CD4-positive, alpha-beta T cell (primary cell): ENCODE data around the gene DEPDC5. TPM values are rescaled to one million over a fixed set of nuclear protein-coding genes. Genes with fewer than 3 reads are reported as not detected.

ENCODE experiments used
- ATAC-seq: fragments of 200-7000 bp; cut with Tn5 transposase; one replicate; pipeline ENCODE4 v1.10.0; 2022; ENCODE audit warnings: mild to moderate bottlenecking; ENCODE audit not compliant: poor library complexity
- CTCF ChIA-PET: fragments of 350-600 bp; sonication (Branson Sonifier 250); formaldehyde crosslinking; loops from one replicate; lab custom pipeline; 2021; ENCODE audit warnings: antibody characterized with exemption, inconsistent platforms; lab: Charles Lee
- POLR2A ChIA-PET: fragments of 350-600 bp; sonication (Branson Sonifier 250); formaldehyde crosslinking; loops from one replicate; lab custom pipeline; 2021; ENCODE audit warnings: antibody characterized with exemption, inconsistent platforms; lab: Charles Lee
- DNase-seq, 14 experiments: peaks; one replicate each; pipeline ENCODE4 v3.0.0-alpha.2; 2013 to 2020; ENCODE audit warnings: mixed read lengths in 2 of 14
- H3K27ac ChIP-seq, 2 donors: one replicate each; pipeline versions ENCODE4 v1.5.1 to v1.7.0; 2013; ENCODE audit warnings: low read length in 2 of 2, low read depth in 1 of 2, mild to moderate bottlenecking in 1 of 2
- H3K27me3 ChIP-seq, 2 experiments: 1 replicate in 1 of 2; 2 replicates in 1 of 2; pipeline versions ENCODE4 v1.6.1 to v1.7.0; 2013; ENCODE audit warnings: low read length in 2 of 2, control low read depth in 1 of 2, mild to moderate bottlenecking in 1 of 2, moderate library complexity in 1 of 2; ENCODE audit not compliant: insufficient read depth in 2 of 2, control insufficient read depth in 1 of 2
- H3K36me3 ChIP-seq: one replicate; pipeline ENCODE4 v1.6.1; 2013; ENCODE audit warnings: low read length, control low read depth; ENCODE audit not compliant: insufficient read depth
- H3K4me1 ChIP-seq: one replicate; pipeline ENCODE4 v1.6.1; 2013; ENCODE audit warnings: low read length, control low read depth; ENCODE audit not compliant: insufficient read depth
- H3K4me3 ChIP-seq: one replicate; pipeline ENCODE4 v1.5.1; 2013; ENCODE audit warnings: mild to moderate bottlenecking, low read length, moderate library complexity
- H3K9me3 ChIP-seq, 2 experiments: 1 replicate in 1 of 2; 2 replicates in 1 of 2; pipeline versions ENCODE4 v1.6.1 to v1.7.0; 2013; ENCODE audit warnings: low read length in 2 of 2, mild to moderate bottlenecking in 2 of 2, control low read depth in 1 of 2, moderate library complexity in 1 of 2; ENCODE audit not compliant: control insufficient read depth in 1 of 2, insufficient read depth in 1 of 2
- H3K27ac Mint-ChIP-seq: one replicate; pipeline ENCODE4 v1.8.0; 2020; ENCODE audit warnings: mixed read lengths
- H3K27me3 Mint-ChIP-seq: one replicate; pipeline ENCODE4 v1.8.0; 2021; ENCODE audit warnings: mixed read lengths
- H3K36me3 Mint-ChIP-seq: one replicate; pipeline ENCODE4 v1.8.0; 2021; ENCODE audit warnings: low read depth, mixed read lengths
- H3K4me1 Mint-ChIP-seq: one replicate; pipeline ENCODE4 v1.8.0; 2021; ENCODE audit warnings: low read depth, mixed read lengths
- H3K4me3 Mint-ChIP-seq: one replicate; pipeline ENCODE4 v1.8.0; 2020; ENCODE audit warnings: mild to moderate bottlenecking, mixed read lengths
- H3K9me3 Mint-ChIP-seq: one replicate; pipeline ENCODE4 v1.8.0; 2020; ENCODE audit warnings: mixed read lengths
- CTCF ChIP-seq: fragments of 200-600 bp; IDR thresholded peaks from one replicate; pipeline ENCODE4 v1.8.0; 2022; ENCODE audit warnings: antibody characterized with exemption, mild to moderate bottlenecking
- intact Hi-C, 2 experiments: fragments of 100-400 bp; cut with DNase I in 1 of 2; cut with micrococcal nuclease in 1 of 2; formaldehyde crosslinking; loops; one replicate each; pipeline versions ENCODE4 v1.15.1 to v1.9.0; 2023 to 2025; cut with DNase I, micrococcal nuclease
- total RNA-seq, 174 experiments: library from RNA in 2 of 174; stranded (reverse) in 2 of 174; gene quantifications; one replicate each; pipeline ENCODE4 v1.2.3 and lab custom pipeline; 2021 to 2026

The DEPDC5 gene
- total RNA-seq, 2 experiments from 2014 or later, result 32.9 to 36.6 TPM

GRCh38 chr22:31743871-31744270, 9.9 kb upstream of the DEPDC5 start:
- DNase-seq (no peak), ATAC-seq (no peak)
- Mint-ChIP-seq H3K36me3 (peaks cover 55% of the 10 kb centered on the region), H3K9me3 (no peaks in the 10 kb centered on the region), H3K27ac (no peak overlapping the region), H3K4me1 (peaks cover 51% of the 10 kb centered on the region), H3K4me3 (no peak overlapping the region), H3K27me3 (no peaks in the 10 kb centered on the region)
- intact Hi-C loops, result no loop called here
- H3K4me3 ChIP-seq, result no peak overlapping the region
- peaks cover 25% of the 10 kb centered on the region for H3K36me3 ChIP-seq
- peaks cover 12% of the 10 kb centered on the region for H3K4me1 ChIP-seq
- ChIA-PET CTCF (interaction anchor here (0.7 kb wide), 1 partner anchor 34 kb away, joined by 3 read pairs; no protein-coding TSS in a partner anchor), POLR2A (interaction anchor here (0.6 to 0.8 kb wide), 3 partner anchors 10 to 211 kb away, joined by 3 to 6 read pairs (median 3); partner anchors contain the start of gene DEPDC5)
- no peaks in the 10 kb centered on the region for H3K9me3 ChIP-seq
- no peak overlapping the region for H3K27ac ChIP-seq
- TF ChIP-seq CTCF, result no peak
- H3K27me3 ChIP-seq, result no peaks in the 10 kb centered on the region

- Mint-ChIP-seq H3K27ac (peak overlapping the region; percentile 64), H3K27me3 (no peaks in the 10 kb centered on the region), H3K9me3 (no peaks in the 10 kb centered on the region), H3K4me3 (peak overlapping the region; percentile 98), H3K4me1 (peaks cover 54% of the 10 kb centered on the region), H3K36me3 (peaks cover 36% of the 10 kb centered on the region)
- POLR2A ChIA-PET, result interaction anchor here (1.6 kb wide), 1 partner anchor 71 kb away, joined by 4 read pairs; no protein-coding TSS in a partner anchor
- intact Hi-C loops, result no loop called here
- Histone ChIP-seq H3K36me3 (peaks cover 13% of the 10 kb centered on the region), H3K27me3 (no peaks in the 10 kb centered on the region), H3K4me1 (peaks cover 25% of the 10 kb centered on the region), H3K4me3 (no peak overlapping the region), H3K27ac (no peak overlapping the region), H3K9me3 (no peaks in the 10 kb centered on the region)
- DNase-seq, result no peak
- CTCF ChIA-PET, result interaction anchor here (0.9 kb wide), 1 partner anchor 54 kb away, joined by 3 read pairs; no protein-coding TSS in a partner anchor
- no peak for ATAC-seq
- TF ChIP-seq CTCF, result no peak
These were observed 6.4 kb upstream of the DEPDC5 start for GRCh38 chr22:31747441-31747840.

- Mint-ChIP-seq H3K4me1 (peaks cover 58% of the 10 kb centered on the region), H3K27me3 (no peaks in the 10 kb centered on the region), H3K9me3 (no peaks in the 10 kb centered on the region), H3K4me3 (peak overlapping the region; percentile 98), H3K36me3 (peaks cover 29% of the 10 kb centered on the region), H3K27ac (peak overlapping the region; percentile 97)
- peak overlapping the region; percentile 77 for H3K4me3 ChIP-seq
- H3K36me3 ChIP-seq, result peaks cover 13% of the 10 kb centered on the region
- ChIA-PET CTCF (interaction anchor here (0.5 kb wide), 1 partner anchor 13 kb away, joined by 3 read pairs; no protein-coding TSS in a partner anchor), POLR2A (interaction anchor here (1.6 kb wide), 1 partner anchor 72 kb away, joined by 4 read pairs; no protein-coding TSS in a partner anchor)
- no peaks in the 10 kb centered on the region for H3K27me3 ChIP-seq
- ATAC-seq, result no peak
- H3K27ac ChIP-seq, result no peak overlapping the region
- TF ChIP-seq CTCF, result no peak
- intact Hi-C loops, result loop anchor here in 1 of 2 experiments (2.0 kb wide), 1 partner anchor 86 kb away; the partner anchor contains the start of gene PISD
- peak in 1 of 14 experiments; percentile 16 for DNase-seq
- H3K9me3 ChIP-seq, result no peaks in the 10 kb centered on the region
- peaks cover 34% of the 10 kb centered on the region for H3K4me1 ChIP-seq
These were observed 5.3 kb upstream of the DEPDC5 start for GRCh38 chr22:31748490-31748889.
